Breast epithelium (tissue), 3 donors: Measurements from ENCODE around the gene CLASP1.

Experiments used
- CTCF ChIP-seq, 3 donors: fragments of 450-650 bp; IDR thresholded peaks; one replicate each; pipeline ENCODE4 v1.5.1; 2016 to 2017; ENCODE audit warnings: antibody characterized with exemption in 3 of 3, mild to moderate bottlenecking in 3 of 3, moderate library complexity in 3 of 3
- POLR2A ChIP-seq: fragments of 450-650 bp; IDR thresholded peaks from one replicate; pipeline ENCODE4 v1.6.1; 2016; ENCODE audit warnings: antibody characterized with exemption, mild to moderate bottlenecking, moderate library complexity

GRCh38 chr2:121338281-121338680, 311.0 kb downstream of the CLASP1 start:
- TF ChIP-seq CTCF (IDR thresholded peaks at IDR 0.05): no peak
- TF ChIP-seq POLR2A: no peak
